NCI-H510A (cell line): ENCODE measurements around the gene CORO6.
A peak's percentile ranks its signal among the peaks of the same experiment; 100 is the strongest.
"Not testable (repeated sequence)": the region's sequence is repeated elsewhere in the genome, so short reads cannot be mapped to it uniquely, and the experiment has no call there.

Source experiments
- DNase-seq: peaks from one replicate; lab custom pipeline; 2025; lab: John Stamatoyannopoulos, UW

Gene CORO6

GRCh38 chr17:29622337-29623282 is at the start of gene CORO6:
CORO6 (minus strand) TSS chr17:29622912; CDS start chr17:29621421, 1,491 bp downstream.
- no peak for DNase-seq

DNA sequence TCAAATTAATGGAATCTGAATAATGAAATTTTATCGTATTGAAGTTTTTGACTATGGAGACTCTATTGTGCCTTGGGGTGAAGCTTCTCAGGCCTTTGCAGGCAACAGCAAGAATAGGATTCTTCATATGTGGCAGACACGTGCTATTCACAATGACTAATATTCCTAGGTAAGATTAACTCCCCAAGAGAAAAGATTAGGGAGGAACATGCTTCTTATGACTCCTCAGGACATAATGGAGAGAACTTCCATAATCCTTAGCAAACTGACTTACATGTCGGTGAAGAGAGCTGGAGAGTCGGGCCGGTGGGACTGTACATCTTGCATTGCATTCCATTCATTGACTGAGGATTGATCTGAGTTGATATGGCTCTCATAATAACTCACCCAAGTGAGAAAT is 48.9 kb upstream of the CORO6 start:
- DNase-seq: no peak

DNA sequence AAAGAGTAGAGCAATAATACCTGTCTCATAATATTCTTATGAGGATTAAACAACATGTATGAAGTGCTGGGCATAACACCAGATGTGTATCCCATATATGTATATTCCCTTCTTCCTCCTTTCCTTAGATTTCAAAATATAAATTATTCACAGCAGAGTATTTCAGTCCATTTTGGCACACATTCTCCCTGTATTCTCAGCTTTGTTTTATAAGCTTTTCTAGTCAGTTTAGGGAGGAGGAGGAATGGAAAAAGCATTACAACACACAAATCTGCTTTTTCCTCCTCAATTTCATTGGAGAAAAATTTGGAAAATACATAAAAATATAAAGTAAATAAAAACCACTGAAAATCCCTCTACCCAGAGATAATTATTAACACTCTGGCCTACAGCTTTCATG is 46.6 kb upstream of the CORO6 start:
- no peak for DNase-seq

- DNase-seq: no peak
Measured at GRCh38 chr17:29667969-29668368, 45.3 kb upstream of the CORO6 start.

- no peak for DNase-seq
Measured at GRCh38 chr17:29665481-29665810, 42.7 kb upstream of the CORO6 start.

GRCh38 chr17:29664743-29665480 is 42.2 kb upstream of the CORO6 start:
- no peak for DNase-seq

GRCh38 chr17:29663155-29663554 is 40.4 kb upstream of the CORO6 start:
- DNase-seq: peak; percentile 57

GRCh38 chr17:29661213-29661612 is 38.5 kb upstream of the CORO6 start:
- no peak for DNase-seq

DNA sequence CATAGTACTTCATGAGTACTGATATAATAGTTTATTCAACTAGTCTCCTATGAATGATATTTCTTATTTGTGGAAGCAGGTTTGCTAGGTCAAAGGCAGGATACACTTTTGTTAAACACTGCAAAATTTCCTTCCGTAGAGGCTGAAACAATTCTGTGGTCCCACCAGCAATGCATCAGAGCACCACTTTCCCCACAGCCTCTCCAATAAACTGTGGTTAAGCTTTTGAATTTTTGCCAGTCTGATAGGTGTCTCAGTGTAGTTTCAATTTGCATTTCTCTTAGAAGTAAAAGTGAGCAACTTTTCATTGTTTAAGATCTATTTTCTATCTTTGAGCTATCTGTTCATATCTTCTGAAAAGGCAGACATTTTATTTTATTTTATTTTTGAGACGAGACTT is 36.4 kb upstream of the CORO6 start:
- no peak for DNase-seq

GRCh38 chr17:29655323-29655722 is 32.6 kb upstream of the CORO6 start:
- DNase-seq: no peak

- DNase-seq: no peak
Measured at GRCh38 chr17:29653995-29654714, 31.4 kb upstream of the CORO6 start.

DNA sequence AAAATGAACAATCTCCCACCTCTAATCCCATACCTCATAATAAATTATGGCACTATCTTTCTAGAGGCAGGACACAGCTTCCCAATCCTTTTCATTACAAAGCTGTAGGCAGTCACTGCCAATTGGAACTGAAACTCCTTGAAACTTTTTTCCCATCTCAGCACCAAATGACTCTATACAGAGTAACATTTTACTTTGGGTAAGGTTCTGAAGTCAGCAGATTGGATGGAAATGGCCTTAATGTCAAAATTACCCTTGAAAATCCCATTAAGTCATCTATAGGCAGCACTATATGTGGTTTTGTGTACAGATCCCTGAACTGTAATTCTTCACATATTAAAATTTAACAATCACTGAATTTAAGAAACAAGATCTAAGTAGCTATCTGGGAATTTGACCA is 30.3 kb upstream of the CORO6 start:
- no peak for DNase-seq

GRCh38 chr17:29651913-29652312 is 29.2 kb upstream of the CORO6 start:
- DNase-seq: not testable (repeated sequence)

DNA sequence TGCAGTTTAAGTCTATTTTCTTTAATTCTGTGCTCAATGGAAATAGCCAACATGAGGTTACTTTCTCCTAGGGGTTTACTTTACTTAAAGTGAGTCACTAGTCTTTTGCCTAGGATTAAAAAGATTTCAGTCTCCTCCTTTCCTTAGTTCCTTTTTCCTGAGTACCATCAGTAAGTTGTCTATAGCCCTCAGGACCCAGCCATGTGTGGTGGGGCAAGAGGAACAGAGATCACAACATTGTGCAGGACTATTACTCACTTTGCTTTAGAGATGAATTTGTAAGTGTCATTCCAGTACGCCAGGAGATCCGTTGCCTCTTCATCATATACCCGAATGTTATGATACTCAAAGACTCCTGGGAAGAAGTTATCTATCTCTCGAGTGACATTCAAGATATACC is 27.7 kb upstream of the CORO6 start:
- no peak for DNase-seq

DNA sequence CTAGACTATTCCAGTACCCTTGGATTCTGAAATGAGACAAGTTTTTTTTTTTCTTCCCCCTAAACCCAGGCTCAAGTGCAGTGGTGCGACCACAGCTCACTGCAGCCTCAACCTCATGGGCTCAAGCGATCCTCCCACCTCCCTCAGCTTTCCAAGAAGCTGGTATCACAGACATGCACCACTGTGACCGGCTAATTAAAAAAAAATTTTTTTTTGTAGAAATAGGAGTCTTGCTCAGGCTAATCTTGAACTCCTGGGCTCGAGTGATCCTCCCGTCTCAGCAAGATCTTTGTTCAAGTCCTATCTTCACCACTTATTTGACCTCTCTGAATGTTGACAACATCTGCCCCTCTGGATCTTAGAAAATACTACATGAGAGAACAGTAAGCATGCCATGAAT is 26.6 kb upstream of the CORO6 start:
- DNase-seq: no peak

- DNase-seq: no peak
Measured at GRCh38 chr17:29648005-29648404, 25.3 kb upstream of the CORO6 start.

DNA sequence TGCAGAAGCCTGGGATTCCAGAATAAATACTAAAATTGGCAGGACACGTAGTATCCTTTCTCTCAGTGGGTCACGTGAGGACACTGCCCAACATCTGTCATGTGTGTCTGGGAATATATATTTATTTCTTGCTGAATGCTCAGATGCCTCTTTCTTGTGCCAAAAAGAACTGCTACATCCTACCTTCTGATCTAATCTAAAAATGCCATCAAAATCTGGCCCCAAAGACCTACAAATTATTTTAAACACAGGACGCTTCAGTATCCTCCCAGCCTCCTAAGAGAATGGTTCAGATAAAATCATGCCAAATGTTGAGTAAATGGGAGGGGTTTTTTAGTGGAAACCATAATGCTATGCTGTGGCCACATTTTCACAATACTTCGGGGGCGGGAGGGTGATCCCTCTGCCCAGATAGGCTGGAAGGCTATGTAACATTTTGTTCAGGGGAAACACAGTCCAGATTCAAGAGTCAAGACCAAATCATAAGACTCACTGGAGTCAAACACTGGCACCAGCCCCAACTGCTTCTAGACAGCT is 22.9 kb upstream of the CORO6 start:
- DNase-seq: no peak

DNA sequence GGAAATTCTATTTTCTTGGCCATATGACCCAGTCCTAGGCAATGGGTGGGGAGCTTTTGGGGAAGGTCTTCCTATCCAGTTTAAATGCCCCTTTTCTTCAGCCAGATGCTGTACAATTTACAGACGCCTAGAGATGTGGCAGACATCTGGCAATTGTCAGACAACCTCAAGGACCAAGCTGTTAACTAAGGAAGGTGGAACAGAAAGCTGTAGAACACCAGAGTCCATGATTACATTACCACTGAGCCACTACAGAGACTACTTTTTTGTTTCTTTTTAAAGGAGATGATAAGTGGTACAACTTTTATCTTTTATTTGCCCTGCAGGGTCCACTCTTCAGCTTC is 21.1 kb upstream of the CORO6 start:
- no peak for DNase-seq

DNA sequence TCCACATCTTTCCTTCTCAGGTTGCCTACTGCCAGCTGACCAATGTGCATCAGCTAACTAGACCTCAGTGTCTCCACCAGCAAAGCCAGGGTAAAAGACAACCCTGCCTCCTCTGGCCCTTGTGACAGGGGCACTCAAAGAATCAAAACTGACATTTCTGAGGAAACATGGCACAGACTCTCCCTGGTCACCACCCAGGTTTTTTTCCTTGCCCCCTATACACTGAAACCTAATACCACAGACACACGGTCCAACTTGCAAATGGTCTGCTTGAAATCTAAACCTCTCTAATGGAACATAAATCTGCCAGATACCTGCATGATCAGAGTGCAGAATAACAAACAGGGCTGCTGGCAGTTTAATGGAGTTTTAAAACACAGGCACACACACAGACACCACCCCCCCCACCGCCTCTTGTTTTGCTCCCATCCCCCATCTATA is 19.5 kb upstream of the CORO6 start:
- peak; percentile 35 for DNase-seq

DNA sequence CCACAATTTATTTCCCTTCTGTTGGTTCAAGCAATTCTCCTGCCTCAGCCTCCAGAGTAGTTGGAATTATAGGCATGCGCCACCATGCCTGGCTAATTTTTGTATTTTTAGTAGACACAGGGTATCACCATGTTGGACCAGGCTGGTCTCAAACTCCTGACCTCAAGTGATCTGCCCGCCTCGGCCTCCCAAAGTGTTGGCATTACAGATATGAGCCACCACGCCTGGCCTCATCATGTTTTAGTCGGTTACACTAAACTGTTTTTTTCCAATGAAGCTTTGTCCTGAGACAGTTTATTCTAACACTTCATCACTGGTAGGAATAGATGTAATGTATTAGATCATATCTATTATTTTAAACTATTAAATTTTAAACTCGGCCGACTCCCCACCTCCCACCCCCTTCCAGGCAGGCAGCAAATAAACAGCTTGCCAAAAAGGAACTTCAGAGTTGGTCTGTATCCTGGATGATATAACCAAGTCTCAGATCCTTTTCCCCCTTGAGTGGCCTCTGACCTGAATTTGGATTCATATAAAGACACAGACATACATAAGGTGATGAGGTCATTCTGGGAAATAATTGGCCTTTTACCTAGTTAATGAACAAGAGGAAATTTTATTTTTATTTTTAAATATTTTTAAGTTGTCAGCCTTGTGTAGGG is 18.4 kb upstream of the CORO6 start:
- DNase-seq: no peak

- DNase-seq: no peak
Measured at GRCh38 chr17:29640413-29640812, 17.7 kb upstream of the CORO6 start.

GRCh38 chr17:29633886-29634285 is 11.2 kb upstream of the CORO6 start:
- no peak for DNase-seq
